Hepatocyte (in vitro differentiated cells): Measurements from ENCODE around the gene CXCL5. TPM values are rescaled to one million over a fixed set of nuclear protein-coding genes. Genes with fewer than 3 reads are reported as not detected.
A peak's percentile ranks its signal among the peaks of the same experiment; 100 is the strongest.

Experiments used
- DNase-seq: peaks from one replicate; pipeline ENCODE4 v3.0.0-alpha.2; 2016; ENCODE audit warnings: low spot score
- H2AFZ ChIP-seq: fragments of 200-600 bp; sonication (generic); 2 replicates; pipeline ENCODE4 v1.6.0; 2016; ENCODE audit warnings: antibody characterized with exemption, mild to moderate bottlenecking
- H3K27ac ChIP-seq: fragments of 200-600 bp; sonication (generic); 2 replicates; pipeline ENCODE4 v1.5.1; 2016; ENCODE audit warnings: mild to moderate bottlenecking
- H3K27me3 ChIP-seq: fragments of 200-600 bp; sonication (generic); 2 replicates; pipeline ENCODE4 v1.6.1; 2016
- H3K36me3 ChIP-seq: fragments of 200-600 bp; sonication (generic); replicated peaks from 2 replicates; pipeline ENCODE4 v1.5.1; 2016; ENCODE audit warnings: low read depth; ENCODE audit not compliant: insufficient read depth
- H3K4me1 ChIP-seq: fragments of 200-600 bp; sonication (generic); 2 replicates; pipeline ENCODE4 v1.5.1; 2016; ENCODE audit warnings: mild to moderate bottlenecking, moderate library complexity; ENCODE audit not compliant: insufficient read depth
- H3K4me2 ChIP-seq: fragments of 200-600 bp; sonication (generic); 2 replicates; pipeline ENCODE4 v1.6.0; 2016
- H3K4me3 ChIP-seq: fragments of 200-600 bp; sonication (generic); 2 replicates; pipeline ENCODE4 v1.5.1; 2016; ENCODE audit warnings: mild to moderate bottlenecking
- H3K79me2 ChIP-seq: fragments of 200-600 bp; sonication (generic); 2 replicates; pipeline ENCODE4 v1.6.0; 2017; ENCODE audit warnings: mild to moderate bottlenecking
- H3K9me2 ChIP-seq: fragments of 200-600 bp; sonication (generic); replicated peaks from 2 replicates; pipeline ENCODE4 v1.6.0; 2017; ENCODE audit warnings: mild to moderate bottlenecking; ENCODE audit not compliant: insufficient read depth
- H3K9me3 ChIP-seq: fragments of 200-600 bp; sonication (generic); 2 replicates; pipeline ENCODE4 v1.5.1; 2016; ENCODE audit warnings: low read depth, mild to moderate bottlenecking
- H4K20me1 ChIP-seq: fragments of 200-600 bp; sonication (generic); 2 replicates; pipeline ENCODE4 v1.6.0; 2016; ENCODE audit warnings: mild to moderate bottlenecking; ENCODE audit not compliant: insufficient read depth, poor library complexity, severe bottlenecking
- EZH2 ChIP-seq: fragments of 200-600 bp; sonication (generic); IDR thresholded peaks from 2 replicates; pipeline ENCODE4 v1.6.1; 2016; ENCODE audit warnings: antibody characterized with exemption, mild to moderate bottlenecking, borderline replicate concordance
- EZH2phosphoT487 ChIP-seq: fragments of 200-600 bp; sonication (generic); IDR thresholded peaks from one replicate; pipeline ENCODE4 v1.6.1; 2018; ENCODE audit warnings: antibody characterized with exemption, mild to moderate bottlenecking, low read depth, moderate library complexity; ENCODE audit not compliant: unreplicated experiment, severe bottlenecking
- WGBS: methylation state at CpG from one replicate; pipeline ENCODE4 v1.1.6; 2016; ENCODE audit warnings: low lambda C conversion rate; ENCODE audit errors: missing lambda C conversion rate; 5-methylcytosine and 5-hydroxymethylcytosine counted together
- polyA plus RNA-seq: library from polyadenylated mRNA; unstranded; fragments of >200 nt; fragmentation: Nextera tagmentation; extraction: Ambion mirVana; gene quantifications from 2 replicates; pipeline ENCODE4 v1.2.1, GENCODE V29; 2016
- total RNA-seq: library from RNA; depleted of rRNA; stranded (reverse); fragments of >200 nt; gene quantifications from 2 replicates; pipeline ENCODE4 v1.2.3, GENCODE V29; 2014
- TF ChIP-seq, protein P1 (sequence below): fragments of 200-600 bp; sonication (generic); IDR thresholded peaks from 2 replicates; pipeline ENCODE4 v1.5.1; 2016; ENCODE audit warnings: antibody characterized with exemption, mild to moderate bottlenecking; ENCODE audit not compliant: poor library complexity

CXCL5 gene
- total and polyA plus RNA-seq, 2 experiments from 2014 or later, result 31.3 to 31.9 TPM

DNA sequence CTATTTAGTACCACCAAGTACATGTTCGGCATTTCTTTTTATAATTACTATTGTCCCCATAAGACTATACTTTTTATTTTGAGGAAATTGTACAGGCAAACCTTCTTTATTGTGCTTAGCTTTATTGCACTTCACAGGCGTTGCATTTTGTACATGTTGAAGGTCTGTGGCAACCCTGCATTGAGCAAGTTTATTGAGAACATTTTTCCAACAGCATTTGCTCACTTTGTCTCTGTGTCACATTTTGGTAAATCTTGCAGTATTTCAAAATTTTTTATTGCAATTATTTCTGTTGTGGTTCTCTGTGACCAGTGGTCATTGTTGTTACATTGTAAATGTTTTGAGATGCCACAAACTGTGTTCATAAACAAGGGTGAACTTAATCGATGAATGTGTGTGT, 10.8 kb upstream of the CXCL5 start:
- H4K20me1 ChIP-seq, result no peaks in the 10 kb centered on the region
- no peaks in the 10 kb centered on the region for H3K27me3 ChIP-seq
- no peak overlapping the region for H3K4me2 ChIP-seq
- H3K4me1 ChIP-seq, result peaks cover 9% of the 10 kb centered on the region
- no peaks in the 10 kb centered on the region for H3K79me2 ChIP-seq
- no peaks in the 10 kb centered on the region for H3K9me3 ChIP-seq
- no peak for DNase-seq
- no peak overlapping the region for H3K27ac ChIP-seq
- 87% methylated on average over 3 of the region's 3 CpGs for WGBS
- no peak overlapping the region for H3K4me3 ChIP-seq
- H3K36me3 ChIP-seq, result no peaks in the 10 kb centered on the region
- no peak for TF ChIP-seq EZH2
- TF ChIP-seq EZH2phosphoT487, result no peak
- TF ChIP-seq, protein P1, sequence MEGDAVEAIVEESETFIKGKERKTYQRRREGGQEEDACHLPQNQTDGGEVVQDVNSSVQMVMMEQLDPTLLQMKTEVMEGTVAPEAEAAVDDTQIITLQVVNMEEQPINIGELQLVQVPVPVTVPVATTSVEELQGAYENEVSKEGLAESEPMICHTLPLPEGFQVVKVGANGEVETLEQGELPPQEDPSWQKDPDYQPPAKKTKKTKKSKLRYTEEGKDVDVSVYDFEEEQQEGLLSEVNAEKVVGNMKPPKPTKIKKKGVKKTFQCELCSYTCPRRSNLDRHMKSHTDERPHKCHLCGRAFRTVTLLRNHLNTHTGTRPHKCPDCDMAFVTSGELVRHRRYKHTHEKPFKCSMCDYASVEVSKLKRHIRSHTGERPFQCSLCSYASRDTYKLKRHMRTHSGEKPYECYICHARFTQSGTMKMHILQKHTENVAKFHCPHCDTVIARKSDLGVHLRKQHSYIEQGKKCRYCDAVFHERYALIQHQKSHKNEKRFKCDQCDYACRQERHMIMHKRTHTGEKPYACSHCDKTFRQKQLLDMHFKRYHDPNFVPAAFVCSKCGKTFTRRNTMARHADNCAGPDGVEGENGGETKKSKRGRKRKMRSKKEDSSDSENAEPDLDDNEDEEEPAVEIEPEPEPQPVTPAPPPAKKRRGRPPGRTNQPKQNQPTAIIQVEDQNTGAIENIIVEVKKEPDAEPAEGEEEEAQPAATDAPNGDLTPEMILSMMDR, result no peak
- no peak overlapping the region for H2AFZ ChIP-seq
- no peaks in the 10 kb centered on the region for H3K9me2 ChIP-seq

DNA sequence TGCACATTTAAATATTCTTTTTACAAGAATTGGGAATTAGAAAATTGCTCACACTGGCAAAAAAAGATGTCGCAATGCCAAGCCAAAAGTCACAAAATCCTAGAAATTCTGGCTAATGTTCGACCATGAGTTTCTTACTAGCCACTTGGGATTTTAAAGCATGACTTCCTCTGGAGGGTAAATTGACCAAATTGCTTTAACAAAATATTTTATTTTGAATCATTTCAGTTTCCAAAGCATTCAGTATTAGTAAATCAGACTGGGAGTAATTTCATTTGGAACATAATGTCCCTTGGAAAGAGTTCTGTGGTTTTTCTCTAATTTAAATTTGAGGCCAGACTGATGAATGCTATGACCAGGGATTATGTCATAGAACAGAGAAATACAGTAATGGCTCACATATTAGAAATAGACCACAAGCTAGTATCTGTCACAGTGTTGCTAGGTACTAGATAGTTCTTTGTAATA, 7.6 kb upstream of the CXCL5 start:
- peaks cover 9% of the 10 kb centered on the region for H3K4me1 ChIP-seq
- no peak overlapping the region for H2AFZ ChIP-seq
- H3K4me3 ChIP-seq, result no peak overlapping the region
- H3K27ac ChIP-seq, result peak overlapping the region; percentile 78
- no peaks in the 10 kb centered on the region for H3K9me3 ChIP-seq
- no peak for TF ChIP-seq EZH2
- no peak for DNase-seq
- H3K79me2 ChIP-seq, result no peaks in the 10 kb centered on the region
- peak overlapping the region; percentile 29 for H3K4me2 ChIP-seq
- H3K9me2 ChIP-seq, result no peaks in the 10 kb centered on the region
- no peaks in the 10 kb centered on the region for H3K27me3 ChIP-seq
- H4K20me1 ChIP-seq, result no peaks in the 10 kb centered on the region
- 83% methylated on average over 2 of the region's 2 CpGs for WGBS
- no peaks in the 10 kb centered on the region for H3K36me3 ChIP-seq

DNA sequence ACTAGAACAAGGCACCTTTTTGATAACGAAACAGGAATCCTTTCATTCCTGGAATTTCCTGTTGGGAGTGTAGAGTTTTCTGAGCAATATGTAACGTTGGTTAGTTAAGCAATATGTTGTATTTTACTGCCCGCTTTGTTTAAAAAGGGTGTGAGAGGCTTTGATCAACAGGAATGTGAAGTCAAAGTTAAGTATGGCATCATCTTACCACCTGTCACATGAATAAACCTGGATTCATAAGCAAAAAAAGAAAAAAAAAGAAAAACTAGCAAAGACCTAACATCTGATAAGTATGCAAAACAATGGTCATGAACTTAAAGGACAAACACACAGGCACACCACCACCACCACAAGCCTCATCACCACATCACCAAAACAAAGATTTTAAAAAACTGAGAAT, 7.1 kb upstream of the CXCL5 start:
- no peaks in the 10 kb centered on the region for H3K79me2 ChIP-seq
- H3K9me2 ChIP-seq, result no peaks in the 10 kb centered on the region
- no peaks in the 10 kb centered on the region for H3K36me3 ChIP-seq
- no peak overlapping the region for H2AFZ ChIP-seq
- H3K27me3 ChIP-seq, result no peaks in the 10 kb centered on the region
- no peak overlapping the region for H3K4me3 ChIP-seq
- no peaks in the 10 kb centered on the region for H4K20me1 ChIP-seq
- H3K4me1 ChIP-seq, result peaks cover 9% of the 10 kb centered on the region
- peak; percentile 39 for DNase-seq
- no peak for TF ChIP-seq EZH2
- no peak for TF ChIP-seq EZH2phosphoT487
- TF ChIP-seq, protein P1, result no peak
- WGBS, result 35% methylated on average over 3 of the region's 3 CpGs
- H3K9me3 ChIP-seq, result no peaks in the 10 kb centered on the region
- H3K4me2 ChIP-seq, result peak overlapping the region; percentile 54
- H3K27ac ChIP-seq, result peak overlapping the region; percentile 89

DNA sequence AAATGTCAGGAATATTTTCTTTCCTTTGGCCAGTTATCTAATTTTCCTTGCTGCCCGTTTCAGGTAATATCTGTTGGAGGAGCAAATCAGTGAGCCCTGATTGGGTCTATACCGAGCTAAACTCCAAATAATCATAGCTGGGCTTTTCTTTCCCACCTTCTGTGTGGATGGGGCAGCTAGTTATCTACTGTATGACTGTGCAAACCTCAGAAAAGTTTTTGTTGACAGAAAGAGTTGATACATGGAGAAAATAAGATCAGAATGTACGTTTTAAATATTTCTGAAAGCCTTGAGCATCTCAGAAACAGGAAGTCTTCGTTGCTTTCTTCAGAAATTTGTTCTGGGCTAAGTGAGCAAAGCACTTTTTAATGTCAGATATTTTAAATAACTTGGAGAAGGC, 6.2 kb upstream of the CXCL5 start:
- Histone ChIP-seq H3K27ac (peak overlapping the region; percentile 89), H2AFZ (no peak overlapping the region)

More for the DNA sequence above, 6.2 kb upstream of the CXCL5 start:
- 63% methylated on average over 4 of the region's 4 CpGs for WGBS
- H3K9me2 ChIP-seq, result no peaks in the 10 kb centered on the region
- H3K4me1 ChIP-seq, result peaks cover 9% of the 10 kb centered on the region
- TF ChIP-seq EZH2 (no peak), EZH2phosphoT487 (no peak)
- TF ChIP-seq, protein P1, result no peak
- H3K4me2 ChIP-seq, result peak overlapping the region; percentile 54
- H3K27me3 ChIP-seq, result no peaks in the 10 kb centered on the region
- H3K9me3 ChIP-seq, result no peaks in the 10 kb centered on the region
- H3K79me2 ChIP-seq, result no peaks in the 10 kb centered on the region
- H4K20me1 ChIP-seq, result no peaks in the 10 kb centered on the region
- no peaks in the 10 kb centered on the region for H3K36me3 ChIP-seq
- no peak overlapping the region for H3K4me3 ChIP-seq
- DNase-seq, result no peak
